GM18873 (cell line): ENCODE measurements around the gene QSOX2.
"Not testable (repeated sequence)": the region's sequence is repeated elsewhere in the genome, so short reads cannot be mapped to it uniquely, and the experiment has no call there.

Experiments used
- ATAC-seq: cut with Tn5 transposase; IDR thresholded peaks from one replicate; pipeline ENCODE4 v1.9.1; 2021; ENCODE audit warnings: mild to moderate bottlenecking, moderate library complexity, moderate number of reproducible peaks; ENCODE audit not compliant: unreplicated experiment, low FRiP score

Gene QSOX2

GRCh38 chr9:136267261-136268111 is 21.9 kb upstream of the QSOX2 start:
- no peak for ATAC-seq

- not testable (repeated sequence) for ATAC-seq
Measured at GRCh38 chr9:136266641-136267040, 21.0 kb upstream of the QSOX2 start.

- ATAC-seq: no peak
Measured at GRCh38 chr9:136265561-136266355, 20.1 kb upstream of the QSOX2 start.

DNA sequence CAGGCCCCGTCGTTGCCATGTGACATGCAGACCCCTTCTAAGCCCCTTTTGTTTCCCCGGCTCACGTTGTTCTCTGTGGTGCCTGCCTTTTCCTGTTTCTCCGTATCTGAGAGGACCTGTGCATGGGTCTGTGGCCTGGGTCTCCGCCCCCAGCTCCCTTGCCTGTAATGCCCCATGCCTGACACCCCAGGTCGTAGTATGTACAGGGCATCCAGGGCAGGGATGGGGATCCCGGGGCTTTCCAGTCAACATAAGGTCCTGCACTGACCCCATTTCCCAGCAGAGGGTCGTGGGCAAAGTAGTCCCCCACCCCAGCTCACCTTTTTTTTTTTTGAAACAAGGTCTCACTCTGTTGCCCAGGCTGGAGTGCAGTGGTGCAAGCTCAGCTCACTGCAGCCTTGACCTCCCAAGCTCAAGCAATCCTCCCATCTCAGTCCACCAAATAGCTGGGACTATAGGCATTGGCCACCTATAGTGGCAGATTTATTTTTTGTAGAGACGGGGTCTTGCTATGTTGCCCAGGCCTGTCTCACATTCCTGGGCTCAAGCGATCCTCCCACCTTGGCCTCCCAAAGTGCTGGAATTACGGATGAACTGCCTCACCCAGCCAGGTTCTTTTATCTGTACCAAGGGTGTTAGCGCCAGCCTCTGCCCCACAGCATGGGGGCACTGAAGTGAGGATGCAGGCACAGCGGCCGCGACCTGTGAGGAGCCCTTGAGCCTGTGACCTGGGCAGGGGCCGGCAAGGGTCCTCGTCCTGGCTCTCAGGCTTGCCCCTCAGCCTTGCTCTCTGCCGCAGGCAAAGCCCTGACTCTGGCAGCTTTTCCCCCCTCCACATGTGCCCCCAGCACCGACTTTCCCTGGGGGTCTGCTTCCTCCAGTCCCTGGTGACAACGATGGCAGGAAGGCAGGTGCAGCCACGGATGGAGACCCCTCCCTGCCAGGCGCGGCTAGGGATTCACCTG is 19.1 kb upstream of the QSOX2 start:
- ATAC-seq: no peak

- ATAC-seq: no peak
Measured at GRCh38 chr9:136264031-136264430, 18.4 kb upstream of the QSOX2 start.

DNA sequence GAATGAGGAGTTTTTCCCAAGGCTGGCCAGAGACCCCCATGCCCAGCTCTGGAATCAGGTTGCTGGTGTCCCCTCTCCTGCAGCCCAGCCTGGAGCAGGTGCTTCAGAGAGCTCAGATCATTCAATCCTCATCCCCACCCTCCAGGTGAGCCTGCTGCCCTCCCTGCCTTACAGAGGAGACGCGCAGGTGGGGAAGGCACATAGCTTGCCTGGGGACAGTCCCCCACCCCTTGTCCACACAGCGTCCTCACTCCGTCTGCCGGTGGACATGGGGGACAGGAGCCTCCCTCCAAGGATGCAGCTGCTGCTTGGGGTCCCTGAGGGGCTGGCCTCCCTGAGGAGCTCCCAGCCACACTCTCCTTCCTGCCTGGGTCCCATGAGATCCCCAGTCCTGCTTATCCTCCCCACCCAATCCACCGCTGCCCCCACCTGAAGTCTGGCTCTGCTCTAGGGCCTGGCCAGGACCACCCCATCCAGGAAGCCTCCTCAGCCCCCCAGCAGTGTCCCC is 17.1 kb upstream of the QSOX2 start:
- no peak for ATAC-seq

GRCh38 chr9:136261686-136262430 is 16.2 kb upstream of the QSOX2 start:
- ATAC-seq: no peak

GRCh38 chr9:136260936-136261472 is 15.4 kb upstream of the QSOX2 start:
- no peak for ATAC-seq

- ATAC-seq: no peak
Measured at GRCh38 chr9:136260521-136260920, 14.9 kb upstream of the QSOX2 start.

DNA sequence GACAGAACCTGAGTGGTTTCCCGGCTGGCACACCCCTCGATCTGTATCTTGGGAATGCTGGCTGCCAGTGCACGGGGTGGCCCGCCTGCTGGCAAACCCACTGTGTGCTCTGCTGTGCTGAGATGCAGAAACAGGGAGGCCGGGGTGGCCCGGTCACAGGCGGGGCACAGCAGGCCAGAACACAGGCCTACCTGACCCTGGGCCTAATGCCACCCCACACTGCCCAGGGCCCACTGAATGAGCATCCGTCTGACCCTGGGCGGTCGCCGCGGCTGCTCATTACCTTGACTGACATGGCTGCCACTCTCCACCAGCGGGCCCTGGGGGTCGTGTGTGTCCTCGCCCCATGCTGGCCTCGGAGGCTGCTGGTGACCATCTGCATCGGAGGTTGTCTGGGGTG is 14.2 kb upstream of the QSOX2 start:
- ATAC-seq: no peak

- no peak for ATAC-seq
Measured at GRCh38 chr9:136259517-136259813, 13.9 kb upstream of the QSOX2 start.

- no peak for ATAC-seq
Measured at GRCh38 chr9:136258786-136259516, 13.3 kb upstream of the QSOX2 start.

- no peak for ATAC-seq
Measured at GRCh38 chr9:136258299-136258625, 12.7 kb upstream of the QSOX2 start.

DNA sequence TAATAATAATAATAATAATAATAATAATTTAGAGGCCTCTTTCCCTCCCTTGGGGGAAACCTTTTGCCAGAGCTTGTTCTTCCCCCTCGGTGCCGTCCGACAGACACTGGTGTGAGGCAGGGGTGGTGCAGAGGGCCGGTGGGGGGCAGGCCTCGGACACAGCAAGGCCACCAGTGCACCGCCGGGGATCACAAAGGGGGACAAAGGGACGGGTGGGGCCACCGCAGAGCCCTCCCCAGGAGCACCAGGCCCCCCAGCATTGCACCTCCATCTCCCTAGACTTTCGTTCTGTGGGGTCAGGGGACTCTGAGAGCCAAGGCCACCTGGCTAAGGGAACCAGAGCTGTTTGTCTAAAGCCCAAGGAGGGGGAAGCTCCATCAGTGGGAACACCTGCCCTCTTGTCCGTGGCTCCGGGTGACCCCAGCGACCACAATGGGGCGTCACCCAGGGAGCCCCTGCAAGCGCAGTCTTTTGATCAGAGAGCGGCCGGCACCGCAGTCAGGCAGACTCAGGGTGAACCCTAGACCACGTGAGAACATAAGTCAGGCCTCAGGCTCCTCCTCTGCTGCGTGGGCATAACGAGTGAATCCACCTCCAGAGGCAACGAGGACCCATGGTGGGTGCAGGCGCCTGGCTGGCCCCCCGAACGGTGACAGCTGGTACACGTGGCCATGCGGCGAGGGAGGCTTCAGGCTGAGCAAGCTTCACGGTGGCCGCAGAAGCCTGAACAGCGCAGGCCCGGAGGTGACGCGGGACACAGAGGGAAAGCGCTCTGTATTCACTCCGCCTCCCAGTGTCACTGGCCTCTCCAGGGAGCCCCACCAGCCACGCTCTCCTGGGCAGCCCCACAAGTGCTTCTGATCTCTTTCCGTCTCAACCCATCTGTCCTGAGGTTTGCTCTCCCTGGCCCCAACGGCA is 12.0 kb upstream of the QSOX2 start:
- ATAC-seq: no peak

GRCh38 chr9:136255896-136256890 is 10.6 kb upstream of the QSOX2 start:
- no peak for ATAC-seq

DNA sequence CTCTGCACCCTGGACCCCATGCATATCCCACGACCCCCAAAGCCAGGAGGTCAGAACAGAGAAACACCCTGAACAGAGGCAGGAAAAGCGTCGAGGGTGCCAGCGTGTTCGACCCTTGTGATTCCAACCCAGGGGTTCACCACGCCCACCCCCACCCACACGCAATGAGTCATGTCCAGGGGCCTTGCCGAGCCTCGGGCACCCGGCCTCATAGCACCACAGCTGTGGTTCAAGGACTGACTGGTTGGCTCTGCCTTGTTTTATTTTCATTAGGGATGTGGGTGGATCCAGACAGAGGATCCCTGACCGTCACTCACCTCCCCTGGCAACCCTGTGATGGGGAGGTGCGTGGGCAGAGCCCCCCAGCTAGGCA is 9.5 kb upstream of the QSOX2 start:
- no peak for ATAC-seq
